GM18505 (cell line): ENCODE data around the gene BROX.
"Not testable (repeated sequence)": the region's sequence is repeated elsewhere in the genome, so short reads cannot be mapped to it uniquely, and the experiment has no call there.

Source experiments
- ATAC-seq: cut with Tn5 transposase; IDR thresholded peaks from one replicate; pipeline ENCODE4 v1.9.1; 2021; ENCODE audit not compliant: unreplicated experiment
- POLR2A ChIP-seq: IDR thresholded peaks from 4 replicates; pipeline ENCODE4 v1.6.1; 2011; ENCODE audit warnings: borderline replicate concordance; ENCODE audit not compliant: insufficient read depth, insufficient read length; ENCODE audit errors: extremely low read depth

The BROX gene

DNA sequence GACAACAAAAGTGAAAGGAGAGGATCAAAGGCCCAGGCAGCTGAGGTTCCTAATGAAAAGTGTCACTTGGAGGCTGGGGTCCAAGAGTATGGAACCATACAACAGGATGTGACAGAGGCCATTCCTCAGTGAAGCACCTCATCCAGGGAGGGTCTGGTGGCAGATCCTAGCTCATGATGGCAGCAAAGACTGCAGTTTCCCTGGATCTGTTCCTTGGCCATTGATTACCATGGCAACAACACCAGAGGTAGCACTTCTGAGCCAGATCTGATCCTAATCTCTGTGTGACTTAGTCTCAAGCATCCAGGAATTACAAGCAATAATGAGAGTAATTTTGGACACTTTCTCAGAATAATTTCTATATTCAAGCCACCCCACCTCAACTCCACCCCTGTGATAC is 37.6 kb downstream of the BROX start:
- no peak for TF ChIP-seq POLR2A
- ATAC-seq = no peak

DNA sequence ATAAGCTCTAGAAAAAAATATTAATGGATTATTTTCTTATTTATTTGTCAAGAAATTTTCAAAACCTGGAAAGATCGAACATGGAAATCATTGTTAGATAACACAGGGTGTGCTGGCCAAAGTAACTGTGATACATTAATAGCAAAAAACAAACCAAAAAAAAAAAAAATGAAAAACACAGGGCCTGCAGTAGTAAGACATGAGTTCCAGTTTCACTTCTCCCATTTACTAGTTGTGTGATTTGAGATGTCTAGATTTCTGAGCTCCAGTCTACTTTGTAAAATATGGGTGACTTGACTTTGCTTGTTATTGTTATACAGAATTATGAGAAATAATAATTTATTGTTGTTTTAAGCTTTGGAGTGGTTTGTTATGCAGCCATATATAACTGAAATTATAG is 38.3 kb downstream of the BROX start:
- TF ChIP-seq POLR2A = no peak
- ATAC-seq = peak; percentile 89

DNA sequence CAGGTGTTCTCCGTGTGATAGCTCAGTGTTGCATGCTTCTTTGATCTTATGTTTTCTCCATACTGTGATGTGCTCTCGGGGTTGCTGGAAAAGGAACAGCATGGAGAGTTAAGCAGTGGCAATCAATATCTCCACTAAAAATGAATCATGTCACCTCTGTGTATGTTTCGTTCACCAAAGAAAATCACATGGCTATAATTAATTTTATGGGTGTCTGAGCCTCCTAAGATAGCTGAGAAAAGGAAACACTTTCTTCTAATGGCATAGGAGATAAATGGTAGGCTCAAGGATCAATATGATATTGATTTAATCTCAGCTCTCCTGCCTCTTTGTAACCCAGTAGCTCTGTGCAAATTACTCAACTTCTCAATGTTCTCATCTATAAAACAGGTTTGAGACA is 38.9 kb downstream of the BROX start:
- no peak for TF ChIP-seq POLR2A
- ATAC-seq = no peak

DNA sequence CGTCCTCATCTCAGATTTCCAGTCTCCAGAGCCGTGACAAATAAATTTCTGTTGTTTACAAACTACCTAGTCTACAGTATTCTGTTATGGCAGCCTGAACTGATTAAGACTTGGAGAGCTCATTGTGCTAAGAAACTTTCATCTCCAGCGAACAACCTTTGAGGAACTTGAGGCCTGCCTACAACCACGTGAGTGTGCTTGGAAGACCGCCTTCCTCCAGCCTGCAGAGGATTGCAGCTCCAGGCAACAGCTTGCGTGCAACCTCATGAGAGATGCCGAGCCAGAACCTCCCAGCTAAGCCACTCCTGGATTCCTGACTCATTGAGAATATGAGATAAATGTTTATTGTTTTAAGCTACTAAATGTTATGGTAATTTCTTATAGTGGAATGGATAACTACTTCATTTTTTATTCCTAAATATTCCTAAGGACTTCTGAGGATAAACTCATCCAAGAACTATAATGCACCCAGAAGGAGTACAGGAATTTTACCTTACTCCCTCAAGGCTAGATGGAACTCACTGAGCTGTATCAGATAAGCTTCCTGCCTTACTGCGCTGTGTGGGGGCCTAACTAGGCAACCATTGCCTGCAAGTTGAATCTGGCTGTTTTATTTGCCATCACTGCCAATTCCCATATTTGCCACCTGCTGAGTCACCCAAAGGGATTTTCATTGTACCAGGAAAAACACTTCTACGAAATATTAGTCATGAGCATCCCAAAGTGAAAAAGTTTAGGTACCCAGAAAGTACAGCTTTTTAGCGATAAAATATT is 42.2 kb downstream of the BROX start:
- no peak for TF ChIP-seq POLR2A
- no peak for ATAC-seq

DNA sequence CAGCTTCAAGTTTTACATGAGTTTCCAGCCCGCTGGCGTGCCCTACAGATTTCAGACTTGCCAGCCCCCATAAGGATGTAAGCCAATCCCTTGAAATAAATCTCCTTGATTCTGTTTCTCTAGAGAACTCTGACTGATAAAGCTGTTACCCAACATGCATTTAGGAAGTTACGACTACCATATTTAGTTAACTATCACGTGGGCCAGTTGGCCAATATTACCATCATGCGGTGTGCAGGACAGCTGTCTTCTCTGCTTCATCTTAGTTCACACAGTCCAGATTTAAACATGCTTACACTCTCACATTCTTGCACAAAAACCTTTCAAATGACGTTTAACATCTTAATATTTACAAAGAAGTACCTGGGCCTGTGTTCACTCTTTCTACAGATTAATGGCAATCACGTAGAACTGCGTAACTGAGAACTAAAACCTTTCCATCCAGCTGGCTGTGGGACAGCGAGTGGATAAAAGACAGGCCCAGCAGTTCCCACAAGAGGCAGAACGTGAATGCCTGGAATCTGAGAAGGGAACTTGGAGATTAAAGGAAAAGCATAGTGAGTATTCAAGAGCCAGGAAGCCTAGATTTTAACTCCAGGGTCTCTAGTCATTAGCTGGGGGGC is 45.4 kb downstream of the BROX start:
- TF ChIP-seq POLR2A = no peak
- ATAC-seq = no peak

DNA sequence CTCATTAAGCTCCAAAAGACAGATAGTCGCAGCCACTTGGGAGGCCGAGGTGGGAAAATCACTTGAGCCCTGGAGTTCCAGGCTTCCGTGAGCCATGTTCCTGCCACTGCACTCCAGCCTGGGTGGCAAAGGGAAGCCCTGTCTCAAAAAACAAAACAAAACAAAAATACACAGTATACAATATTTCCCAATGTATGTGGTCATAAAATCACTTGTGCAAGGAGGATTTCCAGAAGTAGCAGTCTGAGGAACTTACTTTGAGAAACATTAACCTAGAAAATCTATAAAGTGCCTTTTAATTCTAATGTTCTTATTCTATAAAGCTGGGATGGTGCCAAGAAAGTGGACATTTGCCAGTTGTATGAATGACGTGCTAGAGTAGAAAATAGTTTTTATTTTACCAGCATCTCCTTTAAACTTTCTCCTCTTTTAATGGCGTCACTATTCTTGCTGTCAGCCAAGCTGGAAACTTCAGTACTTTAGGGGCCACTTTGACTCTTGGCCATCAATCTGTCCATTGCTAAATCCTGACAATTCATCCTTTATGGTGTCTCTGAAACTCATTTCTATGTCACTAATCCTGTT is 47.2 kb downstream of the BROX start:
- no peak for TF ChIP-seq POLR2A

DNA sequence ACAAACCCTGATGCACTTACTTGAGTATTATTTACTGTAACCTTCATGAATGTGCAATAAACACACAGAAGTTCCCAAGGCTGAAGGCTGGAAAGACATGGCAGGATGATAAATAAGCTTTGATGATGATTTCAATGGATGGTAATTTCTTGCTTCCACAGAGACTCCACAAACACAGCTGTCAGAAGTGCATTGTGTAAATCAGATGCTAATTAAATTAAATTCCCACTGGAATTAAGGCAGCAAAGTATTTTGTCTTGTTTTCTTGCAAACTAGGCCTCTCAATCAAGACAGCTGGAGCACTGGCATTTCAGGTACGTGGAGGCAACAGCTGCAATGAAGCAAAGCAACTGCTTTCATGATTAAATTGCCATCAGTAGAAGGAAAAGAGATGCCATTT is 48.7 kb downstream of the BROX start:
- no peak for TF ChIP-seq POLR2A

More for the DNA sequence above, 47.2 kb downstream of the BROX start:
- ATAC-seq = no peak

DNA sequence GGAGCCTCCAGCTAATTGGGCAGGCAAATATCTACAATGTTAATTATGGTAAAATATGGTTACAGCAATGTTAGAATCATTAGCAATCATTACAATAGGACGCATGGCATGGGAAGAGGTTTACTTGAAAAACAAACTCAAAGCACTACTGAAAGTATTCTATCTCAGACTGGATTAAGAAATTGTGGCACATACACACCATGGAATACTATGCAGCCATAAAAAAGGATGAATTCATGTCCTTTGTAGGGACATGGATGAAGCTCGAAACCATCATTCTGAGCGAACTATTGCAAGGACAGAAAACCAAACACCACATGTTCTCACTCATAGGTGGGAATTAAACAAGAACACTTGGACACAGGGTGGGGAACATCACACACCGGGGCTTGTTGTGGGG is 49.8 kb downstream of the BROX start:
- ATAC-seq = not testable (repeated sequence)

More for the DNA sequence above, 48.7 kb downstream of the BROX start:
- ATAC-seq = no peak

DNA sequence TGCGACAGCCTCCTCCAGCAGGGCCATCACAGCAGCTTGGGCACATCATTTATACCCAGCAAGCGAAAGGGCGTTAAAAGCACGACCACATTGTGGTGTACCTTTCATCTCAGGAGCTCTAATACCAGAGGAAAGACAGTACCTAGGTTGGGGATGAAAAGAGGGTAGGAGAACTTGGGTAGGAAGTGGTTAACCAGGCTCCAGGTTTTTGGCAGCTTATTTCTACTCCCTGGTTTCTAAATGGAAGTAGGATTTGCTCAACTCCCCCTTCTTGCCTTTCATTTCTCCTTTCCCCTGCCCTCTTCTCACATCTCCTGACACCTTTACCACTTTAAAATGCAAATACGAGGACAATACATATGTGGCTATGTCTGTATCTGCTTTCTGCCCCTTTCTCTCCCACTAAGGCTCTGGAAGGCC is 54.8 kb downstream of the BROX start:
- no peak for ATAC-seq
- no peak for TF ChIP-seq POLR2A

DNA sequence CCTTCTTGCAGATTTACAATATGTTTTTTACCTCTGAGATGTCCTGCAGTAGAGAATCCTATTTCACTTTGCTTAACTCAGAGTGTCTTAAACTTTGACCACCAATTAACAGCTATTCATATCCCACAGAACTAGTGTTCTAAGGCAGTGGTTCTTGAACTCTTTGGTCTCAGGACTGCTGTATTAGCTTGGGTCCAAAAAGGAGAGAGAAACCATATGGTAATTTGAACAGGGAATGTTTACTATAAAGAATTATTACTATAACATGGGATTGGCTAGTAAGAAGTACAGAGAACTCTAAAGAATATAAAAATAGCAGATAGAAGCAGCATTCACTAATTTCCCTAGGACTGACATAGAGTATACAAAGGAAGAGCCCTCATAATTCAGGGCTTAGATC is 56.2 kb downstream of the BROX start:
- ATAC-seq = no peak
- no peak for TF ChIP-seq POLR2A

DNA sequence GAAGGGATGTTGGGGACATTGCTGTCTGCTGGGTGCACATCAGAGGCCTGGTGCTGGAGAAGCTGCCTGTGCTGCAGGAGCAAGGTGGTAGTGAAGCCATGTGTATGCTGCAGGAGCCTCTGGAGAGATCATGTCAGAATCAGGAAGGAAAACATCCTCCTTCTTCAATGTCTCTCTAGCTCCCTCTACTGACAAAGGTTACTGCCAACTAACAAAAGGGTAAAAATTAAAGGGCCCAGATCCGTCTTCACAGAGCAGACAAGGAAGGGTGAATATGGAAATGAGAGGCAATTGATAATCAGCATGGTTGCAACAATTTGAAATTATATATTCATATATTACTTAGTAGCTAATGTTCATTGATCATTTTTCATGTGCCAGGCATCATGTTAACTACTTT is 56.8 kb downstream of the BROX start:
- no peak for ATAC-seq

DNA sequence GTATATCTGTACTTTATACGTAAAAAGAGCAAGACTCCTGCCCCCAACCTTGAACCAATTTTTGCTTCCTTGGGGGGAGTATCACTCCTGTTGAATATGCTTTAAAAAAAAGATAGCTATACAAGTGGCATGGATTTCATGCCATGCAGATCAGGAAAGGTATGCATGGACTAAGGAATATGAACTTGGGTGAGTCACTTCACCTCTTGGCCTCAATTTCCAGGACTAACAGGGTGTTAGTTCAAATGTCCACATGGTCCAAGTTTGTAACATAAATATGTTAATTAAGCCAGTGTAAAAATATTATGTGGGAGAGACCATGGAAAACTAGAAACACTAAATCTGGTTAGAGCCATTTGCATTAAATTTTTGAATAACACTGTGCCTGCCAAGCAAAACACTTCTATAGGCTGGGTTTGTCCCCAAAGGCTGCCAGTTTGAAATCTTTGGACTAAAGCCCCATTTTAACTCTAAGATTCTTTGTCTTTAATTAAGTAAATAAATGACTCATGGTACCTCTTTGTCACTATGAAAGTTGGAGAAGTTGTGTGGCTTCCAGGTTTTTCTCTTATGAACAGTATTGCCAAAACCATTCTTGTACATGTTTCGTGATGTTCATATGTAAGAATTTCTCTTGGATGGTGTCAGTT is 57.7 kb downstream of the BROX start:
- no peak for ATAC-seq
- TF ChIP-seq POLR2A = no peak

More for the DNA sequence above, 56.8 kb downstream of the BROX start:
- no peak for TF ChIP-seq POLR2A

DNA sequence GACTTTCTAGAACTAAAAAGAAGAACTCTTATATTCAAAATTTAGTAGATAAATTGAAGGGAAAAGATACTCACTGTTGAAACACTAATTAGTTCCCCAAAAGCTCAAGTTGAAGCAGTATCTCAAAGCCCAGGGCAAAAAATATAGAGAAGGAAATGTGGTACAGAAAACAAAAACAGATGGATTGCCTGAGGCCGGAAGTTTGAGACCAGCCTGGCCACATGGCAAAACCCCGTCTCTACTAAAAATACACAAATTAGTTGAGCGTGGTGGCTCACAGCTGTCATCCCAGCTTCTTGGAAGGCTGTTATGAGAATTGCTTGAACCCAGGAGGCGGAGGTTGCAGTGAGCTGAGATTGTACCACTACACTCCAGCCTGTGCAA is 60.6 kb downstream of the BROX start:
- ATAC-seq = peak; percentile 84
- no peak for TF ChIP-seq POLR2A

DNA sequence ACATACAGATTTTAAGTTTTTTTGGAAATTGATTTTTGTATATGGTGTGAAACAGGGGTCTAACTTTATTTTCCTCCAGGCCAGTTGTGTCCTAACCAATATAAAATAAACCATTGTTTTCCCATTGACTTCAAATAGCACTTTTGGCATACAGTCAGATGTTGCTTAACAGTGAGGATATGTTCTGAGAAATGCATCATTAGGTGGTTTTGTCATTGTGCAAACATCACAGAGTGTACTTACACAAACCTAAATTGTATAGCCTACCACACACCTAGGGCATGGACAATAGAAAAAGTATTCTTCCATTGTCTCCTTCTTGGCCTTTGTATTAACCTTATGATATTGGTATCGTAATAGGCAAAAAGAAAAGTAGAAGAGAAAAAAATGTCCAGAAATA is 65.1 kb downstream of the BROX start:
- no peak for ATAC-seq
- TF ChIP-seq POLR2A = no peak

DNA sequence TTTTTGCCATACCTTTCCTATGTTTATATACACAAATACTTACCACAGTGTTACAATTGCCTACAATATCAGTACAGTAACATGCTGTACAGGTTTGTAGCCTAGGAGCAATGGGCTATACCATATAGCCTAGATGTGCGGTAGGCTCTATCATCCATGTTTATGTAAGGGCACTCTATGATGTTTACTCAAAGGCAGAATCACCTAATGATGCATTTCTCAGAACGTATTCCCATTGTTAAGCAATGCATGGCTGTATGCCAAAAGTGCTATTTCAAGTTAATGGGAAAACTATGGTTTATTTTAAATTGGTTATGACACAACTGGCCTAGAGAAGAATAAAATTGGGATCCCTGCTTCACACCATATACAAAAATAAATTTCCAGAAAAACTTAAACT is 65.6 kb downstream of the BROX start:
- ATAC-seq = no peak
- no peak for TF ChIP-seq POLR2A

DNA sequence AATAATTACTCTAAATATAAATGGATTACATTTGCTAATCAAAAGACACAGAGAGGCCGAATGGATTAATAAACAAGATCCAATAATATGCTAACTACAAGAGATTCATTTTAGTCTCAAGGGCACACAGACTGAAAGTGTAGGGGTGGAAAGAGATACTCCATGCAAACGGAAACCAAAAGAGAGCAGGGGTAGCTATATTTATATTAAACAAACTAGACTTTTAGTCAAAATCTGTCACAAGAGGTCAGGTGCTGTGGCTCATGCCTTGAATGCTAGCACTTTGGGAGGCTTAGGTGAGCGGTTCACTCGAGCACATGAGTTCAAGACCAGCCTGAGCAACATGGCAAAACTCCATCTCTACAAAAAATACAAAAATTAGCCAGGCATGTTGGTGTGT is 68.9 kb downstream of the BROX start:
- ATAC-seq = no peak

More for the DNA sequence above, 68.9 kb downstream of the BROX start:
- TF ChIP-seq POLR2A = no peak
